Measurements from ENCODE around the gene KIF15.

KIF15 gene

GRCh38 chr3:44896440-44896839, 134.8 kb downstream of the KIF15 start:
- H4K12ac ChIP-seq (ENCODE audit: low read depth, low read length), result no peak overlapping the region
- peaks cover 10 to 11% of the 10 kb centered on the region in 2 experiments for H3K4me1 ChIP-seq (ENCODE audit: control insufficient read depth in 1 of 2, insufficient read depth in 2 of 2, low read length in 2 of 2)
- no peak overlapping the region for H3K14ac ChIP-seq (ENCODE audit: low read length)
- DNase-seq, result no peak
- no peak overlapping the region for H2BK120ac ChIP-seq (ENCODE audit: insufficient read depth, low read length, poor library complexity)
- H2AK5ac ChIP-seq (ENCODE audit: low read length), result no peak overlapping the region
- no peak overlapping the region for H3K4me3 ChIP-seq (ENCODE audit: low read depth, low read length)
- peaks cover 2% of the 10 kb centered on the region for H3K9me3 ChIP-seq (ENCODE audit: insufficient read depth, low read depth, low read length)
- no peak overlapping the region for H3K23ac ChIP-seq (ENCODE audit: low read length)
- H2BK12ac ChIP-seq (ENCODE audit: low read length), result no peak overlapping the region
- H3K4ac ChIP-seq (ENCODE audit: low read depth, low read length), result no peak overlapping the region
- no peak overlapping the region for H2BK5ac ChIP-seq (ENCODE audit: low read depth, low read length, poor library complexity)
- H3K36me3 ChIP-seq (ENCODE audit: control insufficient read depth in 1 of 2, insufficient read depth in 2 of 2, low read length in 2 of 2), result no peaks in the 10 kb centered on the region
- no peak overlapping the region for H3K18ac ChIP-seq (ENCODE audit: low read length)
- no peak overlapping the region for H4K8ac ChIP-seq (ENCODE audit: low read depth, low read length)
- H3K9ac ChIP-seq (ENCODE audit: low read length), result no peak overlapping the region
- H2AFZ ChIP-seq (ENCODE audit: insufficient read depth, low read length, poor library complexity), result no peak overlapping the region
- no peaks in the 10 kb centered on the region for H3K27me3 ChIP-seq (ENCODE audit: insufficient read depth, low read length)
- H3K27ac ChIP-seq (ENCODE audit: low read depth, low read length), result no peak overlapping the region
- no peaks in the 10 kb centered on the region for H3K79me1 ChIP-seq (ENCODE audit: low read length)
- H4K91ac ChIP-seq (ENCODE audit: low read depth, low read length), result no peak overlapping the region
- no peaks in the 10 kb centered on the region for H3K79me2 ChIP-seq (ENCODE audit: control insufficient read depth, insufficient read depth, low read length, poor library complexity)
- no CpG with 5 or more reads among the region's 2 CpGs for WGBS (ENCODE audit: extremely low coverage, insufficient coverage, insufficient read length)
- no peak overlapping the region for H3K4me2 ChIP-seq (ENCODE audit: low read length)

- Histone ChIP-seq H3K4ac (ENCODE audit: low read depth, low read length) (no peak overlapping the region), H2BK120ac (ENCODE audit: insufficient read depth, low read length, poor library complexity) (no peak overlapping the region)
Measured at GRCh38 chr3:44899683-44900367, 138.2 kb downstream of the KIF15 start.

GRCh38 chr3:44902628-44903027, 141.0 kb downstream of the KIF15 start:
- no peak overlapping the region for H3K4me2 ChIP-seq (ENCODE audit: low read length)
- H4K91ac ChIP-seq (ENCODE audit: low read depth, low read length), result no peak overlapping the region
- no peak overlapping the region for H3K4ac ChIP-seq (ENCODE audit: low read depth, low read length)
- no CpG with 5 or more reads among the region's 4 CpGs for WGBS (ENCODE audit: extremely low coverage, insufficient coverage, insufficient read length)
- H3K79me1 ChIP-seq (ENCODE audit: low read length), result peaks cover 3% of the 10 kb centered on the region
- no peak overlapping the region for H4K8ac ChIP-seq (ENCODE audit: low read depth, low read length)
- no peaks in the 10 kb centered on the region for H3K36me3 ChIP-seq (ENCODE audit: control insufficient read depth in 1 of 2, insufficient read depth in 2 of 2, low read length in 2 of 2)
- DNase-seq, result no peak
- no peak overlapping the region for H3K9ac ChIP-seq (ENCODE audit: low read length)
- no peaks in the 10 kb centered on the region for H3K27me3 ChIP-seq (ENCODE audit: insufficient read depth, low read length)
- no peak overlapping the region for H2BK12ac ChIP-seq (ENCODE audit: low read length)
- no peak overlapping the region for H3K14ac ChIP-seq (ENCODE audit: low read length)
- no peak overlapping the region for H4K12ac ChIP-seq (ENCODE audit: low read depth, low read length)
- no peak overlapping the region for H2AK5ac ChIP-seq (ENCODE audit: low read length)
- H3K27ac ChIP-seq (ENCODE audit: low read depth, low read length), result no peak overlapping the region
- H3K23ac ChIP-seq (ENCODE audit: low read length), result no peak overlapping the region
- H2BK120ac ChIP-seq (ENCODE audit: insufficient read depth, low read length, poor library complexity), result no peak overlapping the region
- no peak overlapping the region for H2AFZ ChIP-seq (ENCODE audit: insufficient read depth, low read length, poor library complexity)
- H3K18ac ChIP-seq (ENCODE audit: low read length), result no peak overlapping the region
- no peak overlapping the region for H2BK5ac ChIP-seq (ENCODE audit: low read depth, low read length, poor library complexity)
- peaks cover 10 to 22% of the 10 kb centered on the region in 2 experiments for H3K4me1 ChIP-seq (ENCODE audit: control insufficient read depth in 1 of 2, insufficient read depth in 2 of 2, low read length in 2 of 2)
- H3K9me3 ChIP-seq (ENCODE audit: insufficient read depth, low read depth, low read length), result peaks cover 8% of the 10 kb centered on the region
- H3K79me2 ChIP-seq (ENCODE audit: control insufficient read depth, insufficient read depth, low read length, poor library complexity), result no peaks in the 10 kb centered on the region
- no peak overlapping the region for H3K4me3 ChIP-seq (ENCODE audit: low read depth, low read length)

More at GRCh38 chr3:44899683-44900367, 138.2 kb downstream of the KIF15 start:
- no peak overlapping the region for H3K18ac ChIP-seq (ENCODE audit: low read length)
- no peak overlapping the region for H3K4me2 ChIP-seq (ENCODE audit: low read length)
- peaks cover 3% of the 10 kb centered on the region for H3K79me1 ChIP-seq (ENCODE audit: low read length)
- no peak overlapping the region for H4K12ac ChIP-seq (ENCODE audit: low read depth, low read length)
- H3K9me3 ChIP-seq (ENCODE audit: insufficient read depth, low read depth, low read length), result peaks cover 4% of the 10 kb centered on the region
- no peak overlapping the region for H2BK5ac ChIP-seq (ENCODE audit: low read depth, low read length, poor library complexity)
- no peaks in the 10 kb centered on the region for H3K27me3 ChIP-seq (ENCODE audit: insufficient read depth, low read length)
- H3K4me3 ChIP-seq (ENCODE audit: low read depth, low read length), result no peak overlapping the region
- H3K14ac ChIP-seq (ENCODE audit: low read length), result no peak overlapping the region
- no peak overlapping the region for H4K91ac ChIP-seq (ENCODE audit: low read depth, low read length)
- no peak overlapping the region for H4K8ac ChIP-seq (ENCODE audit: low read depth, low read length)
- no peak overlapping the region for H2AK5ac ChIP-seq (ENCODE audit: low read length)
- no peak overlapping the region for H3K23ac ChIP-seq (ENCODE audit: low read length)
- H2AFZ ChIP-seq (ENCODE audit: insufficient read depth, low read length, poor library complexity), result no peak overlapping the region
- H3K79me2 ChIP-seq (ENCODE audit: control insufficient read depth, insufficient read depth, low read length, poor library complexity), result no peaks in the 10 kb centered on the region
- no peak overlapping the region for H2BK12ac ChIP-seq (ENCODE audit: low read length)
- H3K36me3 ChIP-seq (ENCODE audit: control insufficient read depth in 1 of 2, insufficient read depth in 2 of 2, low read length in 2 of 2), result no peaks in the 10 kb centered on the region
- no CpG with 5 or more reads among the region's 13 CpGs for WGBS (ENCODE audit: extremely low coverage, insufficient coverage, insufficient read length)
- DNase-seq, result no peak
- H3K4me1 ChIP-seq (ENCODE audit: control insufficient read depth in 1 of 2, insufficient read depth in 2 of 2, low read length in 2 of 2), result peaks cover 10 to 22% of the 10 kb centered on the region in 2 experiments
- no peak overlapping the region for H3K9ac ChIP-seq (ENCODE audit: low read length)
- no peak overlapping the region for H3K27ac ChIP-seq (ENCODE audit: low read depth, low read length)
